DMS 273 (cell line): Measurements from ENCODE around the gene SMTN.
"Not testable (repeated sequence)": the region's sequence is repeated elsewhere in the genome, so short reads cannot be mapped to it uniquely, and the experiment has no call there.

Experiments
- DNase-seq: peaks from one replicate; lab custom pipeline; 2025; ENCODE audit not compliant: unreplicated experiment; lab: John Stamatoyannopoulos, UW

SMTN gene

GRCh38 chr22:31103111-31103510 is 22.0 kb downstream of the SMTN start:
- DNase-seq = no peak

GRCh38 chr22:31103899-31104694 is 23.0 kb downstream of the SMTN start:
- DNase-seq = no peak

- DNase-seq = no peak
These were observed 23.8 kb downstream of the SMTN start for GRCh38 chr22:31104869-31105268.

- DNase-seq = no peak
These were observed 24.3 kb downstream of the SMTN start for GRCh38 chr22:31105282-31105929.

GRCh38 chr22:31106001-31106571 is 25.0 kb downstream of the SMTN start:
- DNase-seq = peak; percentile 59

GRCh38 chr22:31106731-31107177 is 25.6 kb downstream of the SMTN start:
- no peak for DNase-seq

- DNase-seq = peak; percentile 98
These were observed 26.2 kb downstream of the SMTN start, which contains the start of gene SELENOM for GRCh38 chr22:31107178-31107893. Gene SELENOM (minus strand): TSS chr22:31107568. CDS start chr22:31107505, 63 bp downstream.

- DNase-seq = no peak
These were observed 26.7 kb downstream of the SMTN start for GRCh38 chr22:31107894-31108218.

- not testable (repeated sequence) for DNase-seq
These were observed 31.5 kb downstream of the SMTN start for GRCh38 chr22:31112547-31113091.

- no peak for DNase-seq
These were observed 37.1 kb downstream of the SMTN start for GRCh38 chr22:31118046-31118820.

GRCh38 chr22:31119026-31119717 is 38.1 kb downstream of the SMTN start:
- DNase-seq = no peak

- no peak for DNase-seq
These were observed 39.1 kb downstream of the SMTN start for GRCh38 chr22:31120230-31120629.

- DNase-seq = no peak
These were observed 39.5 kb downstream of the SMTN start for GRCh38 chr22:31120642-31121041.

GRCh38 chr22:31121403-31121802 is 40.3 kb downstream of the SMTN start:
- no peak for DNase-seq

- DNase-seq = no peak
These were observed 41.0 kb downstream of the SMTN start for GRCh38 chr22:31122196-31122531.

GRCh38 chr22:31122532-31123291 is 41.6 kb downstream of the SMTN start, which contains the start of gene INPP5J:
Gene INPP5J (plus strand): TSS chr22:31122966. CDS start chr22:31123015, 49 bp downstream.
- DNase-seq = peak; percentile 82

GRCh38 chr22:31123292-31123602 is 42.1 kb downstream of the SMTN start:
- DNase-seq = no peak

GRCh38 chr22:31124290-31124689 is 43.2 kb downstream of the SMTN start:
- DNase-seq = no peak

- DNase-seq = peak; percentile 52
These were observed 43.8 kb downstream of the SMTN start for GRCh38 chr22:31124811-31125465.
